ENCODE results near the gene IL1RAPL2. TPM values are rescaled to one million over a fixed set of nuclear protein-coding genes. Genes with fewer than 3 reads are reported as not detected.
"Not testable (repeated sequence)": the region's sequence is repeated elsewhere in the genome, so short reads cannot be mapped to it uniquely, and the experiment has no call there.

IL1RAPL2 gene
- polyA plus RNA-seq, 4 donors = 0.74 to 0.99 (median 0.88) TPM

- DNase-seq (ENCODE audit: low read depth in 4 of 4, low spot score in 3 of 4) = no peak
Measured at GRCh38 chrX:105658136-105658535, 1092.1 kb downstream of the IL1RAPL2 start.

DNA sequence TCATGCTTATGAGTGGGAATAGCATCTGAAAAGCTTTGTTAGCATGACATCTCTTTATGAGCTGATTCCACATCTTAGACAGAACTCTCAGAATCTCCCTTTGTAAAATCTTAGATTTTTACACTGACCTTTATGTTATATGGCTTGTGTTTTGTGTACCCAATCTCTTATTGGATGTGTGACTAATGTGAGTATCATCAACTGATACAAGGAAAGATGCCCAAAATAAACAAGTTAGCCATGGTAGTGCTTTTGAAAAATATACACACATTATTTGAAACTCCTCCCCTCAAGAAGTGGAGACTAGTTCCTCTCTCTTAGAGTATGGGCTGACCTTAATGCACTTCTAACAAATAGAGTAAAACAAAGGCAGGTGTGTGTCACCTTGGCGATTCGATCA lies 1096.2 kb downstream of the IL1RAPL2 start:
- no peak for DNase-seq (ENCODE audit: low read depth in 4 of 4, low spot score in 3 of 4)

DNA sequence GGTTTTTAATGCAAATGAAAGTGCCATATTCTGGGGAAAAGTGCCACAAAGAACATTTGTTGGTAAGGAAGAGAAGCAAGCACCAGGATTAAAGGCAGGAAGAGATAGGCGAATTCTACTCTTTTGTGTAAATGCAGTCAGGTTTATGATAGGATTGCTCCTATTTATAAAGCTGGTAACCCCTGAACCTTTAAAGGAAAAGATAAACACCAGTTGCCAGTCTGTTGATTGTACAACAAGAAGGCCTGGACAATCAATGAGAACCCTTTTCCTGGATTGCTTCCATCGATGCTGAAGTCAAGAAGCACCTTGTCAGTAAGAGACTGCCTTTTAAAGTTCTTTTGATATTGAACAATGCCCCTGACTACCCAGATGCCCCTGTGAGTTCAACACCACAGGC lies 1098.2 kb downstream of the IL1RAPL2 start:
- no peak for DNase-seq (ENCODE audit: low read depth in 4 of 4, low spot score in 3 of 4)

DNA sequence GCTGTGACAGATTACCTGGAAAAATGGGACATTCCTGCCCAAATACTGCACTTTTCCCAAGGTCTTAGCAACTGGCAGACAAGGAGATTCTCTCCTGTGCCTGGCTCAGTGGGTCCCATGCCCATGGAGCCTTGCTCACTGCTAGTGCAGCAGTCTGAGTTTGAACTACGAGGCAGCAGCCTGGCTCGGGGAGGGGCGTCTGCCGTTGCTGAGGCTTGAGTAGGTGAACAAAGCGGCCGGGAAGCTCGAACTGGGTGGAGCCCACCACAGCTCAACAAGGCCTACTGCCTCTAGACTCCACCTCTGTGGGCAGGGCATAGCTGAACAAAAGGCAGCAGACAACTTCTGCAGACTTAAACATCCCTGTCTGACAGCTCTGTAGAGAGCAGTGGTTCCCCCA lies 1118.3 kb downstream of the IL1RAPL2 start:
- not testable (repeated sequence) for DNase-seq (ENCODE audit: low read depth in 4 of 4, low spot score in 3 of 4)

DNA sequence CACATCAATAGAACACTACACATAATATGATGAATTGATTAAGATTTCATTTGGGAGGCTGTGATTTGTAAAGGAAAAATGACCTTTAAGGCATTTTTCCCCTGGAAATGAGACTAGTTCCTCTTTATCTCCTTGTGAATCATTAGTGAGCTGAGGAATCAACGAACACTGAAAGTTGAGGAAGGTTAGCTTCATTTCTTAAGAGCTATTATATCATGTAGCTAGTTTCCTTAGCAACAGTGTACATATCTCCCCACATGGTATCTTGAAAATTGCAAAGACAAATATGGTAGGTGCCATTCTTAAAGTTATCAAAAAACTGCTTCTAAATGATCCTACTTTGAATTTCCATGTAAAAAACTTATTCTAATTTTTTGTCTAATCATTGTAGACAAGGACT lies 1128.8 kb downstream of the IL1RAPL2 start:
- no peak for DNase-seq (ENCODE audit: low read depth in 4 of 4, low spot score in 3 of 4)

- DNase-seq (ENCODE audit: low read depth in 4 of 4, low spot score in 3 of 4) = no peak
Measured at GRCh38 chrX:105695451-105695850, 1129.5 kb downstream of the IL1RAPL2 start.

DNA sequence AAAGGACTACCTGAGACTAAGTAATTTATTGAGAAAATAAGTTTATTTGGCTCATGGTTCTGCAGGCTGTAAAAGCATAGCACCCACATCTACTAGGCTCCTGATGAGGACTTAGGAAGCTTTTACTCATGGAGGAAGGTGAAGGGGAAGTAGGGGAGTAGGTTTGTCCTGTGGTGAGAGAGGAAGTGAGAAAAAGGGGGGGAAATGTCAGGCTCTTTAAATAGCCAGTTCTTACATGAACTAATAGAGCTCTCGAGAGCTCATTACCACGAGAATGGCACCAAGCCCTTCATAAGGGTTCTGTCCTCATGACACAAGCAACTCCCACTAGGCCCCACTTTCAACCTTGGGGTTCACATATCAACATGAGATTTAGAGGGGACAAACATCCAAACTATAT lies 1130.9 kb downstream of the IL1RAPL2 start:
- DNase-seq (ENCODE audit: low read depth in 4 of 4, low spot score in 3 of 4) = no peak

DNA sequence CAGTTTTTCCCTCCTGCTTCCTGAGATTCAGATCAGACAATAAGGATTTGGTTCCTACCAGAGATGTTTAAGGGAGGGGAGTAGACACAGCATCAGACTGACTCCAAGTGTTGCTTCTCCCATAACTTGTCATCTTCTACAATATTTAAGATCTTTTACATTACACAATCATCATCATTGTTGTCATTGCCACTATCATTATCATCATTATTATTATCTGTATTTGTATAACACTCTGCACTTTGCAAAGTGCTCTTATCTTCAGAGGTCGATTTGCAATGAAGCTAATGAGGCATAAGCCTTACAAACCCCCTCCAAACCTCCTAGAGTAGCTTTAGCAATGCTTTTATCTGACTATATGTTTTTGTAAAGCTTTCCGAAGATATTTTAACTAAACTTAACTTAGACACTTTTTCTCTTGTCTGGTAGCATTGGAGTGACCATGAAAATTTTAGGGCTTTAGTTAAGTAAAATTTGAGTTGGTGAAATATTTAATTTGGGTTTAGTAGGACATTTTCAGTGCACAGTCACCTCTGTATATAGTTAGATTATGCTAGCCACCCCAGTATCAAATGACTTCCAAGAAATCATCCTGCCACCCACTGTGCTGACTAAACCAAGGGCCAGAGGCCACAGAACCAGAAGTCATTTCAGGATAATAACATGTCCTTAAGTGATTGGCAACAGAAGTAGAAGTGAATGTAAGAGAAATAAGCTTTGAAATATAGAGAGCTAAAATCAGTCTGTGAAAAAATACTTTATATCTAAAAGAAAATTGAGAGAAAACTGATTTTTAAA lies 1132.2 kb downstream of the IL1RAPL2 start:
- DNase-seq (ENCODE audit: low read depth in 4 of 4, low spot score in 3 of 4) = no peak

DNA sequence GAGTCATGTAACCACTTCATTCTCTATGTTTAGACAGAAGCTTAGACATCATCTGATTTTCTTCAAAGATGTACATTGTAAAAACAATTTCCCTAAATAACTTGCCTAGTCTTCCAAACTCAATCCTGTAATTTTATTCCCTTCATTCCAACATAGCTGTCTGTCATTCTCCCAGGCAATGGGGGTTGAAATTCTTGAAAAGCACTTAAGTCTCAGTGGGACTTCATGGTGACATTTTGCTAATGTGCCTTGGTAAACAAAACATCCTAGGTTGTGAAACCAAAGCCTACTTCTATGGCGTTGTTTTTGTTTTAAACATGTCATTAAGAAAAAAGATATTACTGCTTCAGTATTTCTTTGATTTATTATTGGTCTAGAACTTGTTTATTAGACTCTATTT lies 1134.3 kb downstream of the IL1RAPL2 start:
- DNase-seq (ENCODE audit: low read depth in 4 of 4, low spot score in 3 of 4) = no peak

- DNase-seq (ENCODE audit: low read depth in 4 of 4, low spot score in 3 of 4) = no peak
Measured at GRCh38 chrX:105701310-105702052, 1135.5 kb downstream of the IL1RAPL2 start.

DNA sequence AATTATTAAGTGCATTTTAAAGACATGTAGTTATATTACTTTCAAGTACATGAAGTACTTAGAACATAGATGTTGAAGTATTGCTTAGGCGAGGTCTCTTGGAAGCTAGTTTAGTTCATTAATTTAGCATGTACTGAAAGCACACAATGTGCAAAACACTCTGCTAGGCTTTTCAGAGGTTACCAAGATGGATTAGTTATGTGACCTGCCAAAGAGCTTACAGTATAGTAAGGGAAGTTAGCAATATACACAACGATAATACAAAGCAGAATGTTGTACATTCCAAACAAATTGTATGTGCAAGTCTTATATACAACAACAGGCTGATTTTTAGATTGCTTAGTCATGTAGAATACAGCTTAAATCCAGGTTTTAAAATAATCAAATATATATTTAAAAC lies 1137.9 kb downstream of the IL1RAPL2 start:
- no peak for DNase-seq (ENCODE audit: low read depth in 4 of 4, low spot score in 3 of 4)

DNA sequence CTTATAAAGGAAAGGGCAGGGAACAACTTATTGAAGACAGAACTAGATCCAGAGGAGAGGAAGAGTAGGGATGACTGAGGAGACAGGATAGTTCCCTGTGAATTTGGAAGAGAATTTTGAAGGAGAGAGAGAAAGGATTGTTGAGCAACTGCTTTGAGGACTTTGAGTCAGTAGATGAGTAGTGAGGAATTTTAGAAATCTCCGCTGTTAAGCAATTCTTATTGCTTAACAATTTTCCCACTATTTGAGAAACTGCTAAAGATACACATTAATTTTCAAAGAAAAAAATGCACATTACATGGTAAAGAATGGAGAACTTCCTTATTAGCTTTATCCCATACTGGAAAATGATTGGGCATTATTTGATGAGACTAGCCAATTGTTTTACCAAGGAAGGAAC lies 1140.0 kb downstream of the IL1RAPL2 start:
- DNase-seq (ENCODE audit: low read depth in 4 of 4, low spot score in 3 of 4) = no peak

DNA sequence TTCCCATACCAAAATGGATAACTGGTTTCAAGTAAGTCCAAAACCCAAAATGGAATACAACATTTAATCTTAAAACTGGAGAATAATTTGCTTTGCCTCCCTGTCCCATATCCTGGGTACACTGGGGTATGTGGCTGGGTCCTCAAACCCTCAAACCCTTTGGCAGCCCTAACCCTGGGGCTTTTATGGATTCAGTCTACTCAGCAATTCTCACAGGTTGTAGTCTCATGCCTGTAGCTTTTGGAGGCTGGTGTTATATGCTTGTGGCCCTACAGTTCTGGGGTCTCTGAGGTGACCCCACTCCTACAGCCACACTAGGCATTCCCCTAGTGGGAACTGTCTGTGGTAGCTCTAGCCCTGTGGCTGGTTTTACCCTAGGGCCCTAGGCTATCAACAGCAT lies 1145.8 kb downstream of the IL1RAPL2 start:
- DNase-seq (ENCODE audit: low read depth in 4 of 4, low spot score in 3 of 4) = no peak

GRCh38 chrX:105715746-105716145 lies 1149.7 kb downstream of the IL1RAPL2 start:
- no peak for DNase-seq (ENCODE audit: low read depth in 4 of 4, low spot score in 3 of 4)

- DNase-seq (ENCODE audit: low read depth in 4 of 4, low spot score in 3 of 4) = no peak
Measured at GRCh38 chrX:105723966-105724735, 1158.2 kb downstream of the IL1RAPL2 start.

GRCh38 chrX:105725228-105725627 lies 1159.2 kb downstream of the IL1RAPL2 start:
- no peak for DNase-seq (ENCODE audit: low read depth in 4 of 4, low spot score in 3 of 4)

DNA sequence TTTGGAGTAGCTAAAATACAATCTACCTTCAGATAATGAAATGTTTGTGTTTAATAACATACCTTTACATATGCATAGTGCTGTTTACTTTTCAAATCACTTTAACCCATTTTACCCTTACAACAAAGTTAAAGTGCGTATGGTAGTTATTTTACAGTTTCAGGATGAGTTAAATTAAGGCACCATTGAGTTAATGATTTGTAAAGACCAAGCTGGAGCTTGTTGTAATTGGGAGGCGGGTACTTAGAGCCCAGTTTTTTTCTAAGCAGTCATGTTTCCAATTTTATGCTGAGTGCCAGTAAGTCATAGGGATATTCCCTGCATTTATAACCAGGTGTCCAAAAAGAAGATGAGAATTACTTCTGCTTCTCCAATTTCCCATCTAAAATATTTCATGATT lies 1172.2 kb downstream of the IL1RAPL2 start:
- DNase-seq (ENCODE audit: low read depth in 4 of 4, low spot score in 3 of 4) = no peak

DNA sequence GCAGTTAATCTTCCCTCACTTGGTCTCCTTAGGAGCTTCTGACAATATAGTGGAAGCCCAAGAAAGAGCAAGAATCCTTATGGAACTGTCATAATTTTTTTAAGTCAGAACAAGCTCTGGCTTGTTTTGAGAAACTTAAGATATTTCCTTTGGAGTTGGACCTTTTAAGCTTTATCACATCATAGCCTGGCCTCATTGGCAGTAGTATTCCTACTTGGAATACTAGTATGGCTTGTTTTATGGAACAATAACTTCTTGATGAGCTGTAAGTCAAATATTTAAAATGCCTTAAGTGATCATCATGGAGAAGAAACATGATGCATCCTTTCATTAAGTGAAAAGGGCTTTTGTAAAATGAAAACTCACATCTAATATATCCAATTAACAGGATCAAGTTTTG lies 1178.3 kb downstream of the IL1RAPL2 start:
- no peak for DNase-seq (ENCODE audit: low read depth in 4 of 4, low spot score in 3 of 4)

DNA sequence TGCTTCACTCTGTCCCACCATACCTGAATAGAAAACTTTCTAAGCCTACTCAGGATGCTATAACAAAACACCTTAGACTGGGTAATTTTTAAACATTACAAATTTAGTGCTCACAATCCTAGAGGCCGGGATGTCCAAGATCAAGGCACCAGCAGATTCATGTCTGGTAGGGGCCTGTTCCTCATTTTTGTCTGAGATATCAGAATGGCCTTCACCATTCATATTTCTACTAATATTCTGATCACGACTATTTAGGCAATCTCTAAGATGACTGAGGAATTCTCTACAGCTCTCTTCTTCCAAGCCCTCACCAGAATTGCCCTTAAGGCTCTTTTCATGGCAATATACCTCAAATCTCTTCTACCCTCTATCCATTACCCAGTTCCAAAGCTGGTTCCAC lies 1178.9 kb downstream of the IL1RAPL2 start:
- no peak for DNase-seq (ENCODE audit: low read depth in 4 of 4, low spot score in 3 of 4)

GRCh38 chrX:105745863-105746262 lies 1179.9 kb downstream of the IL1RAPL2 start:
- no peak for DNase-seq (ENCODE audit: low read depth in 4 of 4, low spot score in 3 of 4)

DNA sequence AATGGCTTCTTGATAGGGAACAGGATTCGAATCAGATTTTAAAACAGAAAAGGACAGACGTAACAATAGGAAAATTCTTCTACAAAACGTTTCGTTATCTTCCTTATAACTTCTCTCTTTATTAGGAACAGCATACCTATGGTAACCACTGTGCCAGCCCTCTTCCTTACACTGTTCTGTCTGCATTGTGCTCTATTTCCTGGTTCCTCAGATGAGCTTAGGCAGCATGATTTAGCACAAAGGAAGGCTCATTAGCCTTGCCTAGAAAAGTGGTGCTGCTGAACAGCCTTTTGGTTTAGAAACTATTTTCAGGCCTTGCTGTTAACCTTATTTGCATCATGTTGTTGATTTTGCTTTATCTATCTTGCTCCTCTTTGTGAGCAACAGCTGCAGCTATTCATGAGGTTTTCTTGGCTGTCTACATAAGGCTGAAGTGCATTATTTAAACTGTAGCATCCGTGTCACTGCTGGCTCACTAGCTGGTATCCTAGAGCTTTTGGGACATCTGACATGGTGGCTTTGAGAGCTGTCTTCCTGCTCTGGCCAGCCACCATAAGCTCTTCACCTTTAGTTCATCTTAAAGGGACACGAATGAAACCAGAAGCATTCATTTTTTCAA lies 1186.4 kb downstream of the IL1RAPL2 start:
- no peak for DNase-seq (ENCODE audit: low read depth in 4 of 4, low spot score in 3 of 4)

All from right renal pelvis (tissue), 4 donors.